GM12891 (cell line): ENCODE measurements around the gene TLCD2.
"Not testable (repeated sequence)": the region's sequence is repeated elsewhere in the genome, so short reads cannot be mapped to it uniquely, and the experiment has no call there.

Experiments used
- DNase-seq: peaks from one replicate; pipeline ENCODE4 v3.0.0; 2011; ENCODE audit warnings: low spot score; ENCODE audit not compliant: insufficient read length
- FAIRE-seq: peaks from 2 replicates; lab custom pipeline; 2011; peaks lifted over from hg19 to GRCh38; lab: Jason Lieb, UNC
- PAX5 ChIP-seq: IDR thresholded peaks from 2 replicates; pipeline ENCODE4 v1.6.1; 2011; ENCODE audit warnings: low read length, moderate library complexity, mild to moderate bottlenecking; ENCODE audit not compliant: insufficient read depth, severe bottlenecking
- POLR2A ChIP-seq: IDR thresholded peaks from 2 replicates; pipeline ENCODE4 v1.6.1; 2011; ENCODE audit warnings: low read depth, low read length, control low read depth
- POLR2AphosphoS5 ChIP-seq: IDR thresholded peaks from 2 replicates; pipeline ENCODE4 v1.6.1; 2011; ENCODE audit warnings: low read depth, low read length, control low read depth
- POU2F2 ChIP-seq: IDR thresholded peaks from 2 replicates; pipeline ENCODE4 v1.6.1; 2011; ENCODE audit warnings: low read depth, mild to moderate bottlenecking, control low read depth, low read length, moderate library complexity
- SPI1 ChIP-seq: IDR thresholded peaks from 2 replicates; pipeline ENCODE4 v1.6.1; 2011; ENCODE audit warnings: low read depth, low read length, control low read depth
- TAF1 ChIP-seq: IDR thresholded peaks from 2 replicates; pipeline ENCODE4 v1.6.1; 2011; ENCODE audit warnings: low read depth, low read length, control low read depth

TLCD2 gene

GRCh38 chr17:1710807-1711553 lies 803 bp upstream of the TLCD2 start:
- DNase-seq: no peak
- FAIRE-seq: no peak
- TF ChIP-seq POLR2A: no peak
- no peak for TF ChIP-seq PAX5
- TF ChIP-seq POLR2AphosphoS5: no peak
- TF ChIP-seq TAF1: no peak
- TF ChIP-seq SPI1: no peak
- no peak for TF ChIP-seq POU2F2

- TF ChIP-seq PAX5 (no peak), TAF1 (no peak), POU2F2 (no peak), POLR2A (no peak), POLR2AphosphoS5 (no peak), SPI1 (no peak)
- FAIRE-seq (no peak), DNase-seq (no peak)
These were observed 700 bp downstream of the TLCD2 start for GRCh38 chr17:1709403-1709951.

GRCh38 chr17:1708791-1709346 lies 1.3 kb downstream of the TLCD2 start:
- not testable (repeated sequence) for FAIRE-seq, DNase-seq

- no peak for DNase-seq
These were observed 3.1 kb downstream of the TLCD2 start for GRCh38 chr17:1707107-1707506.

GRCh38 chr17:1705004-1705403 lies 5.2 kb downstream of the TLCD2 start:
- DNase-seq (no peak), FAIRE-seq (no peak)
- TF ChIP-seq POU2F2: no peak
- no peak for TF ChIP-seq POLR2AphosphoS5
- no peak for TF ChIP-seq PAX5
- TF ChIP-seq SPI1: no peak

More at GRCh38 chr17:1707107-1707506, 3.1 kb downstream of the TLCD2 start:
- TF ChIP-seq PAX5 (no peak), SPI1 (no peak)
- FAIRE-seq: no peak

DNA sequence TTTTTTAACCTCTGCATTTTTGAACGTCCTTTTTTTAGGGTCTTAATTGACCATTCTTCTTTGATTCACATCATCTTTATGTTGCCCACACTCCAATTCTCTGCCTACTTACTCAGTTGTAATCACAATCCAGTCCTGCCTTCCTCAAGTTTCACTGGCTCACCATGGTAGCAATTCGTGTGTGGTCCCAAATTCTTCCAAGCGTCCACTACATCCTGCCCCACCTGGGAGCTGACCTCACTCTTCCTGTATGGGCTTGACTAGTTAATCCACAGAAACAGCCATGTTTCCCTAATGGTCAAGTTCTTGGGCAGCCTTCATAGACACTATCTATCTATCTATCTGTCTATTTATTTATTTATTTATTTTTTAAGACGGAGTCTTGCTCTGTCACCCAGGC lies 7.1 kb downstream of the TLCD2 start:
- no peak for DNase-seq
- no peak for FAIRE-seq
- TF ChIP-seq POLR2AphosphoS5 (no peak), POU2F2 (no peak), PAX5 (no peak), SPI1 (no peak), TAF1 (no peak), POLR2A (no peak)

- not testable (repeated sequence) for FAIRE-seq, DNase-seq
These were observed 10.3 kb downstream of the TLCD2 start for GRCh38 chr17:1699891-1700290.

GRCh38 chr17:1697681-1698080 lies 12.5 kb downstream of the TLCD2 start:
- FAIRE-seq: no peak
- DNase-seq: no peak
- no peak for TF ChIP-seq POU2F2
- no peak for TF ChIP-seq POLR2AphosphoS5

DNA sequence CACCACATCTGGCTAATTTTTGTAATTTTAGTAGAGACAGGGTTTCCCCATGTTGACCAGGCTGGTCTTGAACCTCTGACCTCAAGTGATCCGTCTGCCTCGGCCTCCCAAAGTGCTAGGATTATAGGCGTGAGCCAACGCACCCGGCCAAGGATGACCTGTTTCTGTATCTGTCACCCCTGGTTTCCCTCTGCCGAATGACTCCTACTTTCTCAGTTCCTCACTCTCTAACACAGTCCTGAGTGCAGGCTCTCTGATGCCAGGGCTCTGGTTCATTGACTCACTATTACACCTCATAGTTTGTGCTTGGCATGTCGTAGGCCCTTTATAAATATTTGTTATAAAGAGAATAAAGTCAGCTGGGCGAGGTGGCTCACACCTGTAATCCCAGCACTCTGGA lies 14.8 kb downstream of the TLCD2 start:
- no peak for FAIRE-seq
- peak; percentile 53 for DNase-seq
- no peak for TF ChIP-seq POLR2A
- peak; percentile 98 for TF ChIP-seq SPI1

DNA sequence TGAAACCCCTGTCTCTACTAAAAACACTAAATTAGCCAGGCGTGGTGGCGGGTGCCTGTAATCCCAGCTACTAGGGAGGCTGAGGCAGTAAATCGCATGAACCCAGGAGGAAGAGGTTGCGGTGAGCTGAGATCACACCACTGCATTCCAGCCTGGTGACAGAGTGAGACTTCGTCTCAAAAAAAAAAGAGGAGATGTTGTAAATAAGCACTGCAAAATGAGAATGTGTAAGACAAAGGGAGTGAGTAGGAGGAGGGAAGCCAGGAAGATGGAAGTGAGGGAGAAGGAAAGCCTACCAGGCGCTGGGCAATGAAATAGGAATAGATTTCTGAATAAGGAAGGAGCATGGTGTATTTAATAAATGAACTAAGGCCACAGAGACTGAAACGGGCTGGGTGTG lies 16.8 kb downstream of the TLCD2 start:
- DNase-seq: no peak
- no peak for TF ChIP-seq POLR2AphosphoS5
- no peak for TF ChIP-seq PAX5
- no peak for TF ChIP-seq POLR2A
- no peak for TF ChIP-seq TAF1
- no peak for TF ChIP-seq POU2F2
- TF ChIP-seq SPI1: no peak
- FAIRE-seq: no peak

DNA sequence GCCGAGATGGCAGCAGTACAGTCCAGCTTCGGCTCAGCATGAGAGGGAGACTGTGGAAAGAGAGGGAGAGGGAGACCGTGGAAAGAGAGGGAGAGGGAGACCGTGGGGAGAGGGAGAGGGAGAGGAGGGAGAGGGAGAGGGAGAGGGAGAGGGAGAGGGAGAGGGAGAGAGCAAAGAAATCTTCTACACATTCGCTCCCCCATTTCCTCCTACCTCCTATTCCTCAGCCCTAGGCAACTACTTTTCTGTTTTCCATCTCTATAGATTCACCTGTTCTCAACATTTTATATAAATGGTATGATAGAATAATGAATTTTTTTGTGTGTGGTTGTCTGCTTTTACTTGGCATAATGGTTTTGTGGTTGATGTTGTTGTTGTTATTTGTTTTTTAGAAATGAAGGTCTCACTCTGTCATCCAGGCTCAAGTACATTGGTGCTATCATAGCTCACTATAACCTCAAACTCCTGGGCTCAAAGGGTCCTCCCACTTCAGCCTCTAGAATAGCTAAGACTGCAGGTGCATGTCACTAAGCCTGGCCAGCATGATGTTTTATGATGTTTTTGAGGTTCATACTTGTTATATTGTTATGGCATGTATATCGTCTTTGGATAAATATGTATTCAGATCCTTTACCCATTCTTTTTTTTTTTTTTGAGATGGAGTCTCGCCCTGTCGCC lies 19.5 kb downstream of the TLCD2 start:
- FAIRE-seq (no peak), DNase-seq (no peak)
- TF ChIP-seq POLR2A (no peak), POLR2AphosphoS5 (no peak), TAF1 (no peak), PAX5 (no peak), SPI1 (no peak), POU2F2 (no peak)

DNA sequence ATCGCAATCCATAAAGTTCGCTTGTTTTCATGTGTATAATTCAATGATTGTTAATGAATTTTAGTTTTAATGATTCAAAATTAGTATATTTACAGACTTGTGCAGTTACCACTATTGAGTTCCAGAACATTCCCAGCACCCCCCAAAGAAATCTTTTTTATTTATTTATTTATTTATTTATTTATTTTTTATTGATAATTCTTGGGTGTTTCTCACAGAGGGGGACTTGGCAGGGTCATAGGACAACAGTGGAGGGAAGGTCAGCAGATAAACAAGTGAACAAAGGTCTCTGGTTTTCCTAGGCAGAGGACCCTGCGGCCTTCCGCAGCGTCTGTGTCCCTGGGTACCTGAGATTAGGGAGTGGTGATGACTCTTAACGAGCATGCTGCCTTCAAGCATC lies 21.8 kb downstream of the TLCD2 start:
- not testable (repeated sequence) for DNase-seq, FAIRE-seq
